ENCODE data around the gene GABBR2. TPM values are rescaled to one million over a fixed set of nuclear protein-coding genes. Genes with fewer than 3 reads are reported as not detected.

GABBR2 gene
- total and polyA plus RNA-seq, 9 of the 15 experiments (the other 6 are each of a cell fraction or from before 2014, with no cell fraction given), result 0.15 to 1.9 (median 0.32) TPM

GRCh38 chr9:98255578-98256296 is 453.0 kb downstream of the GABBR2 start, which contains the start of gene TBC1D2 (continued):
- TF ChIP-seq ZNF395 (CRISPR knock-in tag; IDR thresholded peaks at IDR 0.05), result peak; percentile 89; the same call in 1 of the 2 replicates
- peak; percentile 47; the same call in 1 of the 2 replicates for TF ChIP-seq ZNF175 (CRISPR knock-in tag; IDR thresholded peaks at IDR 0.05; ENCODE audit: low read depth)
- TF ChIP-seq ZNF217 (CRISPR knock-in tag; IDR thresholded peaks at IDR 0.05), result no peak
- TF ChIP-seq NBN (IDR thresholded peaks at IDR 0.05; ENCODE audit: low read depth), result no peak
- TF ChIP-seq VEZF1 (CRISPR knock-in tag; IDR thresholded peaks at IDR 0.05), result peak; percentile 43
- TF ChIP-seq PRDM10 (IDR thresholded peaks at IDR 0.05; ENCODE audit: partially characterized antibody), result no peak
- no peak for TF ChIP-seq RBM17 (IDR thresholded peaks at IDR 0.05; ENCODE audit: borderline replicate concordance, low read depth, low read length)
- TF ChIP-seq ZC3H4 (CRISPR knock-in tag; IDR thresholded peaks at IDR 0.05; ENCODE audit: borderline replicate concordance), result no peak
- peak; percentile 88 for TF ChIP-seq ZNF511 (CRISPR knock-in tag; IDR thresholded peaks at IDR 0.05)
- TF ChIP-seq ZNF699 (CRISPR knock-in tag; IDR thresholded peaks at IDR 0.05; ENCODE audit: insufficient replicate concordance), result no peak
- no peak for TF ChIP-seq TCF7 (IDR thresholded peaks at IDR 0.05; ENCODE audit: borderline replicate concordance)
- TF ChIP-seq POLR3G (IDR thresholded peaks at IDR 0.05; ENCODE audit: extremely low read depth, insufficient read length, insufficient replicate concordance), result no peak
- TF ChIP-seq RCOR1 (IDR thresholded peaks at IDR 0.05; ENCODE audit: borderline replicate concordance in 1 of 2, low read depth in 2 of 2, low read length in 2 of 2), result peak in 1 of 2 experiments; percentile 25; a peak in 1 of 4 replicates
- peak; percentile 84 for TF ChIP-seq NR2C1 (IDR thresholded peaks at IDR 0.05)
- peak; percentile 84 for TF ChIP-seq NR2C1 (tag; IDR thresholded peaks at IDR 0.05)
- no peak for TF ChIP-seq MEF2D (tag; conservative IDR thresholded peaks at IDR 0.05; ENCODE audit: low read depth)
- TF ChIP-seq BHLHE40 (IDR thresholded peaks at IDR 0.05; ENCODE audit: low read length), result no peak
- no peak for TF ChIP-seq ZNF431 (CRISPR knock-in tag; IDR thresholded peaks at IDR 0.05)
- TF ChIP-seq HMGXB4 (CRISPR knock-in tag; IDR thresholded peaks at IDR 0.05), result no peak

All from K562 (cell line).